GM12801 (cell line): ENCODE measurements around the gene CCDC6.

Experiments
- TF ChIP-seq, protein P1 (sequence below): IDR thresholded peaks from one replicate; pipeline ENCODE4 v1.5.1; 2011; ENCODE audit warnings: control low read depth; ENCODE audit not compliant: insufficient read length; ENCODE audit errors: extremely low read depth

Gene CCDC6

DNA sequence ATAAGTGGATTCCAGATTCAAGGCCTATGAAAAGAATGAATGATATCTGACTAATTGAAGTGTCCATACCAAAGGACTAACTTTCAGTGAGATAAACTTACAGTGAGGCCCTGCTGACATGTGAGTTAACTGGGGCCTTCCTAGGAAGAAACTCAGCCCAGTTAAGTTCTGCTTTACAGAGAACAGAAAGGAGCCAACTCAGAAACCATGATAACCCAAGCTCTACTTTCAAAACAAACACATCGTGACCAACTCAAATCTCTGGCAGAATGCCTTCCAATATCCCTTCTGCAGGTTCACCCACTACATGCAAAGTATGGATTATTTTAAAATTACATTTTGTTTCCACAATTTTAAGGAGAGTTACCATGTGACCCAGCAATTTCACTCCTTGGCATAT lies 77.3 kb downstream of the CCDC6 start:
- TF ChIP-seq, protein P1, sequence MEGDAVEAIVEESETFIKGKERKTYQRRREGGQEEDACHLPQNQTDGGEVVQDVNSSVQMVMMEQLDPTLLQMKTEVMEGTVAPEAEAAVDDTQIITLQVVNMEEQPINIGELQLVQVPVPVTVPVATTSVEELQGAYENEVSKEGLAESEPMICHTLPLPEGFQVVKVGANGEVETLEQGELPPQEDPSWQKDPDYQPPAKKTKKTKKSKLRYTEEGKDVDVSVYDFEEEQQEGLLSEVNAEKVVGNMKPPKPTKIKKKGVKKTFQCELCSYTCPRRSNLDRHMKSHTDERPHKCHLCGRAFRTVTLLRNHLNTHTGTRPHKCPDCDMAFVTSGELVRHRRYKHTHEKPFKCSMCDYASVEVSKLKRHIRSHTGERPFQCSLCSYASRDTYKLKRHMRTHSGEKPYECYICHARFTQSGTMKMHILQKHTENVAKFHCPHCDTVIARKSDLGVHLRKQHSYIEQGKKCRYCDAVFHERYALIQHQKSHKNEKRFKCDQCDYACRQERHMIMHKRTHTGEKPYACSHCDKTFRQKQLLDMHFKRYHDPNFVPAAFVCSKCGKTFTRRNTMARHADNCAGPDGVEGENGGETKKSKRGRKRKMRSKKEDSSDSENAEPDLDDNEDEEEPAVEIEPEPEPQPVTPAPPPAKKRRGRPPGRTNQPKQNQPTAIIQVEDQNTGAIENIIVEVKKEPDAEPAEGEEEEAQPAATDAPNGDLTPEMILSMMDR = no peak

DNA sequence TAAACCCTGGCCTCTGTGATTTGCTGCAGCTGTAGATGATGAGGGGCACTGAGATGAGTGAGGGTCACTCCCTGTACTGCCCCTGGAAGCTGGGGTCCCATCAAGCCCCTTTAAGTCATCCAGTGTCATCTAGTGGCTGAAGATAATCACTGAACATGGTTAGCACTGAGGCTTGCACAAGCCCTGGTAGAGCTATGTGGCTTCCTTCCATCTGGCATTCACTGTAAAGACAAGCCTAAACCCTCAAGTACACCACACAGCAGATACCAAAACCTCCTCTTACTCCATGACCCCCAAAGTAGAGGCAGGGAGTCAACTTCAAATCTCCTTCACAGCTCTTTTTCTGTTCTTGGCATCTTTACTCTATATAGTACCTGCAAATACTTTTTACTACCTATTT lies 80.4 kb downstream of the CCDC6 start:
- TF ChIP-seq, protein P1 = no peak

DNA sequence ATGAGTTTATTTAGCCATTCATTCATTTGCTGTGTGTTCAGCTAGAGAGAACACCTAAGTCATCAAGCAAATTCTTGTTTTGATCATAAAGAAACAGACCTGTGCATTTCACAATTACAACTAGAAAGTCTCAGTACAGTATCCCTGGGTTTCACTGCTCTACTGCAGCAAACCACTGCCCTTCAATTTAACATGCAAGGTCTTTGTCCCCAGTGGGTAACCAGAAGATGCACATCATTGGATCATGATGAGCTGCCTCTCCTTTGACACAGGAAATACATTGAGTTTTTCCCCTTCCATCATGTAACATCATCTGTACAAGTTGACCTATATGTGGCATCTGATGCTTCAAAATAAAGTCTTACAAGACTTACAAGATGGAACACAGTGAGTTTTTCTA lies 82.6 kb downstream of the CCDC6 start:
- TF ChIP-seq, protein P1 = no peak

DNA sequence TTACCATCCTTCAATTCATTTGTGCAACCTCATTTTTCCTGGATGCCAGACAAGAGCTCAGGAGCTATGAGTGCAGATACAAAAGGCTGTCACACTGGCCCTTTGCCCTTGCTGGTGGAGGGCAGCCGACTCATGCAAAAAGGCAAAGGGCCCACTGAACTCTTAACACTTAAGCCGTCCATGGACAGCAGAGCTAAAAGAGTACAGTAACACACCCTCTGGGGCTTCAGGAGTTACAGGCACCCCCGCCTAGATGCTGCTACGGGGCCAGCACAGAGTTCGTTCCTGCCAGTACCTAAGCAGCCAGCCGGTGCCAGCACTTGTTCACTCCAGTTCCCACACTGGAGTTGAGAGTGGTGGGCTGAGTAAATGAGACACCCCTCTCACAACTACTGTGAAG lies 83.2 kb downstream of the CCDC6 start:
- TF ChIP-seq, protein P1 = no peak

DNA sequence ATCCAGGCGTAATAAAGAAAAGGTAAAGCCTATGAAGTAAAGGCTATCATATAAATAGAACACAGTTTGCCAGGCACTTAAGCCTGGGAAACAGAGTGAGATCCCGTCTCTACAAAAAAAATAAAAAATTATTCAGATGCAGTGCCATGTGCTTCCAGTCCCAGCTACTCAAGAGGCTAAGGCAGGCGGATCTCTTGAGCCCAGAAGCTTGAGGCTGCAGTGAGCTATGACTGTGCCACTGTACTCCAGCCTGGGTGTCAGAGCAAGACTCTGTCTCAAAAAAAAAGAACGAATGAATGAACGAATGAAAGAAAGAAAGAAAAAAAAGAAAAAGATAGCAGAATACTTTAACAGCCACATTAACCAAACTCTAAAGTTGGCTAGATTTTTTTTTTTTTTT lies 85.9 kb downstream of the CCDC6 start:
- TF ChIP-seq, protein P1 = no peak

DNA sequence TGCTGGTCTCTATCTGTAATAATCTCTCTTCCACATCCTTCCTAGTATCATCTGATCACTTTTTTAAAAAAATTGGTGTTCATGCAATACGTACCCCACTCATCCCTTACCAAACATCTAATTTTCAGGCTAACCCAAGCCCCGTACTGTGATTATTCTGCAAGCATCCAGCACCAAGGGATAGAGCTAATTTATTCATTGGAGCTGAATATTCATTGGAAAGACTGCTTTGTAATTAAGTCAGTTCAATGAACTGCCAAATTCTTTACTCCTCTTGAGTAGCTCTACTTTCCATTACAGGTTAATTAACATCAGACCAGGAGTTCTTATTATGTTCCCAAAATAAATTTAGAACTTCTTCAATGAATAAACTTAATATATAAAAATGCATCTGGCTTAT lies 86.7 kb downstream of the CCDC6 start:
- TF ChIP-seq, protein P1 = no peak

DNA sequence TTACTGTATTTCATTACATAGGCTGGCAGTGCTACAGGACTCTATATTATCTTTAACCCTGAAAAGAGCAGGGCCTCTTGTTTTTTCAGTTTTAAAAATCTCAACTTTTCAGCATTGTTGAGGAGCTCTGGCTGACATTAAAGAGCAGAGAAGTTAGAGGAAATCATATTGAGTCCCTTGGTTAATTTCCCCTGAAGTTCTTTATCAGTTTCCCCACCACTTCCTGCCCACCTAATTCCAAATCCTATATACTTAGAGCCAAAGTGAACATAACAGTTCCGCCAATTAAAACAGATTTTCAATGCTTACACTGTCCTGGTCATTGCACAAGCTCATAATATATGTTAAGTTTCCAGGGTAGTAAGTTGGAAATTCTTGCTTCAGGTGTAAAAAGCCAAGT lies 87.1 kb downstream of the CCDC6 start:
- TF ChIP-seq, protein P1 = no peak

DNA sequence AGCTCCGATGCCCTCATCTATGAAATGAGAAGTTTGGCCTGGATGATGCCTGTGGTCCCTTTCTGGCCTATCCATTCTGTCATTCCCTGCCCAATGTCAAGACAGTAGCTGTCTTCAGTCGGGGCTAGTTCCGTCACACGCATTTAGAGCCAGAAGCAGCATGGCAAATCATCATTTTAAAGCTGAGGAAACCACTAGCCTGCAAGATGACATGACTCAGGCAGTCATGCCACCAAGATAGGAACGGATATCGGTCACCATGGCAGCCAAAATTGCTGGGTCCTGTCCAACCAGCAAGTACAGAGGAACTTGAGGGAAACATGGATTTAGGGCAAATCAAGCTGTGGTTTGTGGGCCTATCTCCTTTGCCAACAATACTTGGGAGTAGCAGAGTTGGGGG lies 88.6 kb downstream of the CCDC6 start:
- TF ChIP-seq, protein P1 = no peak
